B cell (primary cell): ENCODE measurements around the gene CCL20.

Experiments
- EZH2 ChIP-seq: IDR thresholded peaks from 2 replicates; pipeline ENCODE4 v1.6.1; 2012; ENCODE audit warnings: borderline replicate concordance, low read depth, mild to moderate bottlenecking, moderate library complexity, low read length; ENCODE audit not compliant: insufficient read depth, poor library complexity, severe bottlenecking
- TF ChIP-seq, protein P1 (sequence below): fragments of 200-600 bp; IDR thresholded peaks from one replicate; pipeline ENCODE4 v1.8.0; 2022; ENCODE audit warnings: antibody characterized with exemption, mild to moderate bottlenecking

DNA sequence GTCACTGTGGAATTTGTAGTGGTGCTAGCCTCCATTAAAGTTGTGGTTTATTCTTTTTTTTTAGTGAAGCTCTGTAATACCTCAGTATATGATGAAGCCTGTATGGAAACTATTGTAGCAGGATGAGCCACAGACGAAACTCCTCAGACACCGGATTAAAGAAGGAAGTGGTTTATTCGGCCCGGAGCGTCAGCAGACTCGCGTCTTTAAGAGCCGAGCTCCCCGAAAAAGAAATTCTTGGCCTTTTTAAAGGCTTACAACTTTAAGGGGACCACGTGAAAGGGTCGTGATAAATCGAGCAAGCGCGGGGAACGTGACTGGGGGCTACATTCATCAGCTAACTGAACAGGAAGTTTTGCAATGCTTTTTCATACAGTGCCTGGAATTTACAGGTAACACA is 8.1 kb upstream of the CCL20 start:
- TF ChIP-seq, protein P1, sequence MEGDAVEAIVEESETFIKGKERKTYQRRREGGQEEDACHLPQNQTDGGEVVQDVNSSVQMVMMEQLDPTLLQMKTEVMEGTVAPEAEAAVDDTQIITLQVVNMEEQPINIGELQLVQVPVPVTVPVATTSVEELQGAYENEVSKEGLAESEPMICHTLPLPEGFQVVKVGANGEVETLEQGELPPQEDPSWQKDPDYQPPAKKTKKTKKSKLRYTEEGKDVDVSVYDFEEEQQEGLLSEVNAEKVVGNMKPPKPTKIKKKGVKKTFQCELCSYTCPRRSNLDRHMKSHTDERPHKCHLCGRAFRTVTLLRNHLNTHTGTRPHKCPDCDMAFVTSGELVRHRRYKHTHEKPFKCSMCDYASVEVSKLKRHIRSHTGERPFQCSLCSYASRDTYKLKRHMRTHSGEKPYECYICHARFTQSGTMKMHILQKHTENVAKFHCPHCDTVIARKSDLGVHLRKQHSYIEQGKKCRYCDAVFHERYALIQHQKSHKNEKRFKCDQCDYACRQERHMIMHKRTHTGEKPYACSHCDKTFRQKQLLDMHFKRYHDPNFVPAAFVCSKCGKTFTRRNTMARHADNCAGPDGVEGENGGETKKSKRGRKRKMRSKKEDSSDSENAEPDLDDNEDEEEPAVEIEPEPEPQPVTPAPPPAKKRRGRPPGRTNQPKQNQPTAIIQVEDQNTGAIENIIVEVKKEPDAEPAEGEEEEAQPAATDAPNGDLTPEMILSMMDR = no peak
- no peak for TF ChIP-seq EZH2
